Measurements from ENCODE around the gene MTARC2.

- no peak for TF ChIP-seq CTCF (conservative IDR thresholded peaks at IDR 0.05; ENCODE audit: low read depth, low read length)
- no peak for TF ChIP-seq EZH2phosphoT487 (IDR thresholded peaks at IDR 0.05; ENCODE audit: borderline replicate concordance, low read length)
- TF ChIP-seq EZH2 (IDR thresholded peaks at IDR 0.05; ENCODE audit: low read length, unreplicated experiment): no peak
Measured at GRCh38 chr1:220757441-220757840, 9.3 kb downstream of the MTARC2 start.

All from PC-3 (cell line).